Vagina (tissue), 2 donors: ENCODE measurements around the gene GPC4.

ENCODE experiments used
- POLR2A ChIP-seq, 2 donors: fragments of 450-650 bp; IDR thresholded peaks; one replicate each; pipeline ENCODE4 v1.6.1; 2017; ENCODE audit warnings: antibody characterized with exemption in 2 of 2, mild to moderate bottlenecking in 2 of 2, moderate library complexity in 2 of 2
- TF ChIP-seq, protein P1 (sequence below), 3 experiments: fragments of 450-650 bp in 2 of 3; fragments of 200-600 bp in 1 of 3; sonication (generic) in 1 of 3; IDR thresholded peaks; one replicate each; pipeline ENCODE4 v1.5.1; 2017 to 2019; ENCODE audit warnings: antibody characterized with exemption in 3 of 3, mild to moderate bottlenecking in 2 of 3, moderate library complexity in 2 of 3

DNA sequence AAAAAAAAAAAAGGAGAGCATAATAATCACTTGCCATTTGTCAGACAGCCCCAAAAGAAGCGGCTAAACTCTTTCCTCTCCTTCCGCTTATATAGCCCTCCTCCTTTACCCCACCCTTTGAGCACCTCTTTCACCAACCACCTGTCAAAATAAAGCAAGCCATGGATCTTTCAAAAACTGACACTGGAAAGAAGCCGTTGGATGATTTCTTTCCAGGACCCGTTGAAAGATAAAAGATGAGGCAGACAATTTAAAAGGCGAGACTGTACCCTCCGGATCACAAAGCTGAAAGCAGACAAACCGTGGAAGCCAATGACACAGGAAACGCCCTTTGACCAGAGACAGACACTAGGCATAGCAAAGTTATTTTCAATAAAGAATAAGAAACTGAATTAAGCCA is 22.6 kb downstream of the GPC4 start:
- TF ChIP-seq, protein P1, sequence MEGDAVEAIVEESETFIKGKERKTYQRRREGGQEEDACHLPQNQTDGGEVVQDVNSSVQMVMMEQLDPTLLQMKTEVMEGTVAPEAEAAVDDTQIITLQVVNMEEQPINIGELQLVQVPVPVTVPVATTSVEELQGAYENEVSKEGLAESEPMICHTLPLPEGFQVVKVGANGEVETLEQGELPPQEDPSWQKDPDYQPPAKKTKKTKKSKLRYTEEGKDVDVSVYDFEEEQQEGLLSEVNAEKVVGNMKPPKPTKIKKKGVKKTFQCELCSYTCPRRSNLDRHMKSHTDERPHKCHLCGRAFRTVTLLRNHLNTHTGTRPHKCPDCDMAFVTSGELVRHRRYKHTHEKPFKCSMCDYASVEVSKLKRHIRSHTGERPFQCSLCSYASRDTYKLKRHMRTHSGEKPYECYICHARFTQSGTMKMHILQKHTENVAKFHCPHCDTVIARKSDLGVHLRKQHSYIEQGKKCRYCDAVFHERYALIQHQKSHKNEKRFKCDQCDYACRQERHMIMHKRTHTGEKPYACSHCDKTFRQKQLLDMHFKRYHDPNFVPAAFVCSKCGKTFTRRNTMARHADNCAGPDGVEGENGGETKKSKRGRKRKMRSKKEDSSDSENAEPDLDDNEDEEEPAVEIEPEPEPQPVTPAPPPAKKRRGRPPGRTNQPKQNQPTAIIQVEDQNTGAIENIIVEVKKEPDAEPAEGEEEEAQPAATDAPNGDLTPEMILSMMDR (IDR thresholded peaks at IDR 0.05): no peak
- no peak for TF ChIP-seq POLR2A (IDR thresholded peaks at IDR 0.05)
